Measurements from ENCODE around the gene CLSTN1. TPM values are rescaled to one million over a fixed set of nuclear protein-coding genes. Genes with fewer than 3 reads are reported as not detected.
A peak's percentile ranks its signal among the peaks of the same experiment; 100 is the strongest.

The CLSTN1 gene
- total RNA-seq, 2 donors from 2014 or later = 235 to 251 TPM

DNA sequence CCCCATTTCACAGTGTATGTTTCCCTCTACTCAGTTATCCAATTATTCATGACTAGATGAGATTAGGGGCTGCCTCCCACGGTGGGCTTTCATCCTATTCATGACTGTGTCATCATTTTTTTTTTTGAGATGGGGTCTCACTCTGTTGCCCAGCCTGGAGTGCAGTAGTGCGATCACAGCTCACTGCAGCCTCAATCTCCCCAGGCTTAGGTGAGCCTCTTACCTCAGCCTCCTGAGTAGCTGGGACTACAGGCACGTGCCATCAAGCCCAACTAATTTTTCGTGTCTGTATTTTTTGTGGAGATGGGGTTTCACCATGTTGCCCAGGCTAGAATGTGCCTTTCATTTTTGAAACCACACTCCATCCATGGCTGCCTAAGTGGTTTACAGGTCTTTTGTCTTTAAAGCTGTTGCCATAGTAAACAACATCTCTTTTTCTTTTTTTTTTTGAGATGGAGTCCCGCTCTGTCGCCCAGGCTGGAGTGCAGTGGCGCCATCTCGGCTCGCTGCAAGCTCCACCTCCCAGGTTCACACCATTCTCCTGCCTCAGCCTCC lies 112.2 kb downstream of the CLSTN1 start:
- DNase-seq (no peak), ATAC-seq (no peak)
- intact Hi-C loops (cut with DNase I, micrococcal nuclease) = no loop called here

DNA sequence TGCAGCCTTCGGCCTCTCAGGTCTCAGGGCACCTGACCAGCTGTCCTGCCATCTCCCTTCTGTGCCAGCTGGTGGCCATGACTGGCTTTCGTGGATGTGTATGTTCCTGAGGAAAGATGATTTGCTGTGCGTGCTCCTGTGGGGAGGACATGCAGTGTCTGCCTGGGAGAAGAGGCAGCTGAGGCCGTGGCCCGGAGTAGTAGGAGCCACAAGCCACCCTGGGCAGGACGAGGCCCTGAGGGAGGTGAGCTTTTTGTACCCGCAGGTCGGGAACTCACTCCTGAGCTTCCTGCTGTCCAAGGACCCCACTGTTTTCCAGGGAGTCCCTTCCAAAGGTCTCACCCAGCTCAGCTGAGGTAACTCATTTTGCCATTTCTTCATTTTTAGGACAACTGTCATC lies 113.7 kb downstream of the CLSTN1 start:
- ATAC-seq = no peak
- intact Hi-C loops (cut with DNase I, micrococcal nuclease) = no loop called here
- no peak for DNase-seq

DNA sequence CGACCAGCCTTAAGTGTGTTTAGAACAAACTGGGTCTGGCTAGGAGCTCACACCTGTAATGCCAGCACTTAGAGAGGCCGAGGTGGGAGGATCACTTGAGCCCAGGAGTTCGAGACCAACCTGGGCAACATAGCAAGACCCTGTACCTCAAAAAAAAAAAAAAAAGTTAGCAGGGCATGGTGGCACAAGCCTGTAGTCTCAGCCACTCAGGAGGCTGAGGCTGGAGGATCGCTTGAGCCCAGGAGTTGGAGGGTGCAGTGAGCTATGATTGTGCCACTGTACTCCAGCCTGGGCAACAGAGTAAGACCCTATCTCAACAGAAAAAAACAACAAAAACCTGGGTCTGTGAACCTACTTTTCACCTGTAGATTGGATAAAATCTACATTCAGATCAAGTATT lies 117.6 kb downstream of the CLSTN1 start:
- ATAC-seq = no peak
- intact Hi-C loops (cut with DNase I, micrococcal nuclease) = no loop called here
- DNase-seq = no peak

DNA sequence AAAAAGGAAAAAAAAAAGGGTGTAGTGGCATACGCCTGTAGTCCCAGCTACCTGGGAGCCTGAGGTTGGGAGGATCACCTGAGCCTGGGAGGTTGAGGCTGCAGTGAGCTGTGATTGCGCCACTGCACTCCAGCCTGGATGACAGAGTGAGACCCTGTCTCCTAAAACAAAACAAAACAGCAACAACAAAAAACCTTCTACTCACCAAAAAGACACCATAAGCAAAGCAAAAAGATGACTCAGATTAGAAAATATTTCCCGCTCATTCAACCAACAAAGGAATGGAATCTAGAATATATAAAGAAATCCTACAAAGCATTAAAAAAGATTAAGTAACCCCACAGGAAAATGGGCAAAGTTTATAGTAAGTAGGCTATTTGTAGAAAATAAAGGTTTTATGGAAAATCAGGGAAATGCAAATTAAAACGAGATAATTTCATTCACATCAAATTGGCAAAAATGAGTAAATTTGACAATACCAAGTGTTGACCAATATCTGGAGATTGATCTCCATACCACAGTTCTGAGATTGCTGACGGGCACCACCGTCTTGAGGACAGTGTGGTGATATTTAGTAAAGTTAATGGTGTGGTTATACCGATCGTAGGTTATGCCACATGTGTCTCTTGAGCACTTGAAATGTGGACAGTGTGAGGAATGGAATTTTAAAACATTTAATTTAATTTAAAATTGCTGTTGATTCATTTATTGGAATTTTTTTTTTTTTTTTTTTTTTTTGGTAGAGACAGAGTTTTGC lies 118.2 kb downstream of the CLSTN1 start:
- ATAC-seq (no peak), DNase-seq (no peak)
- intact Hi-C loops (cut with DNase I, micrococcal nuclease) = no loop called here

DNA sequence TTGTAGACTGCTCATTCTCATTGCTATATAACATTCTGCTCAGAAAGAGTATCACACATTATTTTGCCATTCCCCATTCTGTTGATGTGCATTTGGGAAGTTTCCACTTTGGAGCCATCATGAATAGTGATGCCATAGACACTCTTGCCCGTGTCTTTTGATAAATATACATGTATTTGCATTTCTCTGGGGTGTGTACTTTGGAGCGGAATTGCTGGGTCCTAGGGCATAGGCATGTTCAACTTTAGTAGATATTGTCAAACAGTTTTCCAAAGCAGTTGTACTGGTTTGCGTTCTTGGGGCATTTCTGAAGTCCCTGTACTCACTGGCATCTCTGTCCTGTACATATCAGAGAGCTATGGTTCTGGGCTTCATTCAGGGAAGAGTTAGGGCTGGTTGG lies 120.1 kb downstream of the CLSTN1 start:
- ATAC-seq (no peak), DNase-seq (no peak)
- intact Hi-C loops (cut with DNase I, micrococcal nuclease) = no loop called here

DNA sequence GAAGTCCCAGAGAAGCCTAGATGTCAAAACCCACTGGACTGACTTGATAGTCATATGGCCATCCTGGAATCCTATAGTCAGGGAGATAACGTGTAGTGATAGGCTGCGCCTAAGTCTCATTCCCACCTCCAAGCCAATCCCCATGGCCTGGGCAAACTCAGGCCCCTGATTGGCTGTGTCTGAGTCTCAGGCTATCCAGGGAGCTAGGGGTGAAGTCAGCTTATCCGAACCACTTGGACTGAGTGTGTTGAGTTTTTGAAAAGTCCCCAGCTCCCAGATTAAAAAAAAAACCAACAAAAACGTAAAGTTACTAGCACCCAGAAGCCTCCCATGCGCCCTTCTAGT lies 120.6 kb downstream of the CLSTN1 start:
- ATAC-seq (no peak), DNase-seq (no peak)
- intact Hi-C loops (cut with DNase I, micrococcal nuclease) = no loop called here

DNA sequence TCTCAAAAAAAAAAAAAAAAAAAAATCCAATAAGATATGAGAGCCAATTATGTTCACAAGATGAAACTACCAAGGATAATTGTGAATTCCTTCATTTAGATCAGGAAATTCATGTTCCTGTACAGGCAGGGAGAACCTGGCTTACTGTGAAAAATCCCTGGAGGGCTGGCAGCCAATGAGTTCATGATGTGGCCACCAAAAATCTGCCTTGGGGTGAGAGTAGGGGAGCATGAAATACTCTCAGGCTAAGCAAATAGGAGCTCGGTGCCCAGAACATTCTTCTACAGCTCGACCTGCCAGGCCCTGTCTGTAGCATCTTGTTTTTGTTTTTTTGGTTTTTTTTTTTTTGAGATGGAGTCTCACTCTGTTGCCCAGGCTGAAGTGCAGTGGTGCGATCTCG lies 122.1 kb downstream of the CLSTN1 start:
- ATAC-seq = no peak
- intact Hi-C loops (cut with DNase I, micrococcal nuclease) = no loop called here
- no peak for DNase-seq

DNA sequence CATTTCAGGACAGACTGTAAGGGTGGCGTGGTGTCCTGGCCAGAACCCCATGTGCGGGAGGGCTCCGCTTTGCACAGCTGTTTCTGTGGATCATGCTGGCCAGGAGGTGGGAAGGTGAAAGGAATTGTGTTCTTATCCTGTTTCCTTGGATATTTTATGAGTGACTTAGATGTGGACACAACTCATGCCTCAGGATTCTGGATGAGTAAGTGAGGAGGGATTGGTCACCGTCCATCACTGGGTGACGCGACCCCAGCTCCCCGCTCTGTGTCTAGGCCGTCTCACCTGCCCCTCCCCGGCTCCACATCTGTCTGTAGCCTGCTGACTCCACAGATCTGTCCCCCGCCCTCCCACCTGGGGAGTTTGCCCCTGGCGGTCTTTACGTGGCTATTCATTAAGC lies 123.4 kb downstream of the CLSTN1 start:
- ATAC-seq (no peak), DNase-seq (no peak)
- intact Hi-C loops (cut with DNase I, micrococcal nuclease) = no loop called here

DNA sequence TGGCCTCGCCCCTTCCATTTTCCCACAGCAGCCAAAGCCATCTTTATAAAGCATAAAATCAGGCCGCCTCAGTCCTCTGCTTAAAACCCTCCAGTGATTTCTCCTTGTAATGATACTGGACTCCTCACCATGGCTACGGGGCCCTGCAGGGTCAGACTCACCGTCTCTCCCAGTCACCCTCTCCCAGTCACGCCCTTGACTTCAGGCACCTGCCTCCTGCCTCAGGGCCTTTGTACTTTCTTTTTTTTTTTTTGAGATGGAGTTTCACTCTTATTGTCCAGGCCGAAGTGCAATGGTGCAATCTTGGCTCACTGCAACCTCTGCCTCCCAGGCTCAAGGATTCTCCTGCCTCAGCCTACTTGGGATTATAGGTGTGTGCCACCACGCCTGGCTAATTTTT lies 124.4 kb downstream of the CLSTN1 start:
- intact Hi-C loops (cut with DNase I, micrococcal nuclease) = no loop called here
- ATAC-seq (peak; percentile 67), DNase-seq (no peak)

DNA sequence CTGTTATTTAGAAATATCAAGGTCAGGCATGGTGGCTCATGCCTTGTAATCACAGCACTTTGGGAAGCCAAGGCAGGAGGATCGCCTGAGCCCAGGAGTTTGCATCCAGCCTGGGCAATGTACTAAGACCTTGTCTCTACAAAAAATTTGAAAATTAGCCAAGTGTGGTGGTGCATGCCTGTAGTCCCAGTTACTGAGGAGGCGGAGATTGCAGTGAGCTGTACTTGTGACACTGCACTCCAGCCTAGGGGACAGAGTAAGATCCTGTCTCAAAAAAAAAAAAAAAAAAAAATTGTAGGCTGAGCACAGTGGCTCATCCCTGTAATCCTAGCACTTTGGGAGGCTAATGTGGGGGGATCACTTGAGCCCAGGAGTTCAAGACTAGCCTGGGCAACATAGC lies 127.0 kb downstream of the CLSTN1 start:
- no peak for ATAC-seq
- intact Hi-C loops (cut with DNase I, micrococcal nuclease) = no loop called here
- no peak for DNase-seq

DNA sequence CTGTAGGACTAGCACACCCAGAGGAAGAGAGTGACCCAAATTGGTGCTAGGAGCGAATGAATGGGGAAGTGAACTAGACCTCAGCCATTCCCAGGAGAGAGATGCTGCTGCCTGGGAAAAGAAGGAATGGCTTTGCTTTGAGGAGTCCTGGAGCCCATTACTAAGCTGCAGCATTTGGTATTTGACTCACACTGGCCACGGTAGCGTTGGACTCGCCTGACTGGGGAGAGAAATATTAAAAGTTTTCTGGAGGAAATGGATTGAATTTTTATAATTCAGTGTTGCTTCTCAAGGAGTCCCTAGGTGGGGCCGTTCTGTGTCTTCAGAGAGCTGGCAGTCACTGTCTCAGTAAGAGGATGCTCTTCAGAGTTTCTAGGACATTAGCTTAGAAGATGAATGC lies 132.1 kb downstream of the CLSTN1 start:
- DNase-seq (no peak), ATAC-seq (no peak)
- intact Hi-C loops (cut with DNase I, micrococcal nuclease) = no loop called here

DNA sequence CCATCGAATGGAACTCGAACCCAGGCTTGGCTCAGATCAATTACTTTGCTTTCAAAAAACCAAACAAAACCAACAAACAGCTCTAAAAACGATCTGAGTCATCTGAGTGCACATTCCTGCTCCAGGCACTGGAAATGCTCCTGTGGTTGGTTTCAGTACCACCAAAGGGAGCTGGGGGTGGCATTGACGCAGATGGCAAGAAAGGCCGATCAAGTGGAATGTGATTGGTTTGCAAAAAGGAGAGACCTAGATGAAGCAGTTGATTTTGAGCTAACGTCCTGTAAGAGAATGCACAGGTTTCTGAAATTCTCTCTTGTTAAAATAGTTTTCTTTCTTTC lies 132.7 kb downstream of the CLSTN1 start:
- intact Hi-C loops (cut with DNase I, micrococcal nuclease) = no loop called here
- DNase-seq (no peak), ATAC-seq (no peak)

DNA sequence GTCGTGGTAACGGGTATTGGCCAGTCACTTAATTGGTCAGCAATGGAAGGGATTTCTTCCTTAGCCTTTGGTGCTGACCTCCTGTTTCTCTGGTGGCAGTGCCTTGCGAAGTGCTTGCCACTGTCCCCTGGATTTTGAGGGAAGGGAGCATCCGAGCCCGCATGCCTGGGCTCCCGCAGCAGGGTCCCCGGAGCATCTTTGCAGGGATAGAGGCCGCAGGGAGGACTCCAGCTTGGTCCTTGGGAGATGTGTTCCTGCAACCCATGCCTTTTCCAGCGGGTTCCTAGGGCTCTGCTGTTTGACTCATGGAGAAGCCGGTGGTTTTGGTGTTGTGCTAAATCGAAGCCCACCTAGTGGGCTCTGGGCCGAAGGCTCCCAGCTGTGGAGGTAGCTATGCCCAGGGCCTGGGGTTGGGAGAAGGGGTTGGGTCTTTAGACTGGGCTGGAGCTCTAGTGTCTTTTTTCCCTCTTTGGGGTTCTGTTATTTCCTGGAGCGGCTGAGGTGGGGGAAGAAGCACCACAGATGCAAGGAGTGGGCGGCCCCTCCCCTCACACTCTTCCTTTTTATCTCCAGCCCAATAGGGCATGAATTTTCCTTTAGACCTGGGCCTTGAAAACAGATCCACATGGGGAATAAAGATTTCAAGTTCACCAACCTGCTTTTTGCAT lies 133.2 kb downstream of the CLSTN1 start:
- ATAC-seq = no peak

DNA sequence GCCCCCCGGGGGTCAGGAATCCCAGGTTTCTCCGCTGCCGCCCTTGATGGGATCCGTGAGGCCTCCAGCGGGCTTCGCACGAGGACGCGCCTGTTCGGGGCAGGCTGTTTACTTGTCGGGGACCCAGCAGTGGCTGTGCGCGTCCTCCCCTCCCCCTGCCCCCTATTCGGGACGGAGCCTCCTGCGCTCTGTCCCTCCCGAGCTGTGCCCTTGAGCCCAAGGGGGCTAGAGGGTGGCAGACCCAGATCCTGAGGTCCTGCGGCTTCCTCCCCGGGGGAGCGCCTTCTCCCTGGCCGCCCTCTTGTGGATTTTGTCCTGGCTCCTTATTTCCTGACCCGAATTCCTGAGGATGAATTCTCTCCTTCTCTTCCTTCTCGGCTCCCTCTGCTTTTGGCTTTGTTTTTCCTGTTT lies 133.8 kb downstream of the CLSTN1 start:
- DNase-seq = peak; percentile 38 to 42
- intact Hi-C loops (cut with DNase I, micrococcal nuclease) = no loop called here
- peak; percentile 27 for ATAC-seq

More for the DNA sequence above, 133.2 kb downstream of the CLSTN1 start:
- no peak for DNase-seq
- intact Hi-C loops (cut with DNase I, micrococcal nuclease) = no loop called here

DNA sequence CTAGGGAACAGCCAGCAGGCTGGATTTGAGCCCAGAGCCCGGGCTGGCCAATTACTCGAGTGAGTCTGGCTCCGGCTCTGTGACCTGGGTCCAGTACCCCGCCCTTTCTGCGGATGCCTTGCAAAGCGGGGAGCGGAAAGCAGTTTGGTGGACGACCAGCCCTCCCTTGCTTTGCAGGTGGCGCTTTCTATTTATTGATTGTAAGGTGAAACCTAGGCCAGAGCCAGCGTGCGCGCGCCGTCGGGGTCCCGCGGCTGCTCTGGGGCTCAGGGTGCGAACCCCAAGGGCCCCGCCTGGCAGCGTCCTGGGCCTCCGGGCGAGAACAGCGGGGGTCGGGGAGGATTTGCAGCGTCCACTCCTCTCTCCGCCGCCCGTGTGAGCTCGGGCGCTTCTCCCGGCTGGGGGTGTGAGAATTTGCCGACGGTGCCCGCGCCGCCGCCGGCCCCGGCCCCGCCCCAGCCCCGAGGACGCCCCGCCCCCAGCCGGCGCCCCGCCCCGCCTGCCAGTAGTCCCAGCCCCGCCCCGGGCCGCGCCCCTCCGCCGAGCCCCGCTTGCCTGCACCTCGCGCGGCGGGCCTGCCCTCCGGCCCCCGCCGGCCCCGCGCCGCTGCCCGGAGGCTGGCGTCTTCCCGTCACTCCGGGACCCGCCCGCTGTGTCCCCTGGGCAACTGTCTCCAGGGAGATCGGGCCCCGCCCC lies 134.6 kb downstream of the CLSTN1 start:
- DNase-seq = peak; percentile 81 to 94
- intact Hi-C loops (cut with DNase I, micrococcal nuclease) = no loop called here
- ATAC-seq = peak; percentile 90

DNA sequence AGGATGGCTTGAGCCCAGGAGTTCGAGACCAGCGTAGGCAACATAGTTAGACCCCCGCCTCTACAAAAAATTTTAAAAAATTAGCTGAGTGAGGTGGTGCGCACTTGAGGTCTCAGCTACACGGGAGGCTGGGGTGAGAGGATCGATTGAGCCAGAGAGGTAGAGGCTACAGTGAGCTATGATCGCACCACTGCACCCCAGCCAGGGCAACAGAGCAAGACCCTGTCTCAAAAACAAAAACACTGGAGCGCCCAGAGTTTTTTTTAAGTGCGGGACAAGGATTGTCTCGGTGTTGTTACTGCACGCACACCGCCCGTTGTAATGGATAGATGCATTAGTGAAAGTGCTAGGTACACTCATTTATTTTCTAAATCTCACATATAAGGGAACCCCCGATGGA lies 135.2 kb downstream of the CLSTN1 start:
- ATAC-seq = no peak
- DNase-seq = no peak
- intact Hi-C loops (cut with DNase I, micrococcal nuclease) = no loop called here

DNA sequence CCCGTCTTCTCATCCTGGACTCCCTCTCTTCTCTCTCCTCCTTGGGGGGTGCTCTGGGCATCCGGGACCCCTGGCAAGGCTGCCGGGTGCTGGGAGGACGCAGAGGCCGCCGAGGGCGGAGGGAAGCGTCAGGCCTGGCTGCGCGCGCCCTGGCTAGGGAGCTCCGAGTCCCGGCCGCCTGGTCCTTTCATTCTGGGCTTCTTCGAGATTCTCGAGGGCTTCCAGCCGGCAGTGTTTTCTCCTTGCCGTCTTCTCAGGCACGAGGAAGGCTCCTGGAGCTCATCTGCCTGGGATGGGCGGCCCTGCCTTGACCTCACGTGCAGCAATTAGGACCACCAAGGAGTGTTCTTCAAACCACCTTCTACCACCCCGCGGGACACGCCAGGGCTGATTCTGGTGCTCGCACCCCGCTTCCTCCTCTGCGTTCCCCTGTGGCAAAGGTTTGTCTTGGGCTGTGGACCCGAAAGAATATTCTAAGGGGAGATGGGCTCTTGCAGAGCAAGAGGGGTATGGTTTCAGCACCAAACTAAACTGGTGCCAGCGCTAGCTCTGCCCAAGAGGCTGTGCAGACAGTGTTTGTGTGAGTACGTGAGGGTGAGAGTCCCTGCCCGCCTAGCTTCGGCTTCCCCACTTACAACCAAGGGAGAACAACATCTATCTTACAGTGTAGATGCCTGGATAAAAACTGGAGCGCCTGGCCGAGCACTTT lies 135.7 kb downstream of the CLSTN1 start:
- ATAC-seq (peak; percentile 13), DNase-seq (peak in 1 of 2 donors; percentile 39)
- intact Hi-C loops (cut with DNase I, micrococcal nuclease) = no loop called here

DNA sequence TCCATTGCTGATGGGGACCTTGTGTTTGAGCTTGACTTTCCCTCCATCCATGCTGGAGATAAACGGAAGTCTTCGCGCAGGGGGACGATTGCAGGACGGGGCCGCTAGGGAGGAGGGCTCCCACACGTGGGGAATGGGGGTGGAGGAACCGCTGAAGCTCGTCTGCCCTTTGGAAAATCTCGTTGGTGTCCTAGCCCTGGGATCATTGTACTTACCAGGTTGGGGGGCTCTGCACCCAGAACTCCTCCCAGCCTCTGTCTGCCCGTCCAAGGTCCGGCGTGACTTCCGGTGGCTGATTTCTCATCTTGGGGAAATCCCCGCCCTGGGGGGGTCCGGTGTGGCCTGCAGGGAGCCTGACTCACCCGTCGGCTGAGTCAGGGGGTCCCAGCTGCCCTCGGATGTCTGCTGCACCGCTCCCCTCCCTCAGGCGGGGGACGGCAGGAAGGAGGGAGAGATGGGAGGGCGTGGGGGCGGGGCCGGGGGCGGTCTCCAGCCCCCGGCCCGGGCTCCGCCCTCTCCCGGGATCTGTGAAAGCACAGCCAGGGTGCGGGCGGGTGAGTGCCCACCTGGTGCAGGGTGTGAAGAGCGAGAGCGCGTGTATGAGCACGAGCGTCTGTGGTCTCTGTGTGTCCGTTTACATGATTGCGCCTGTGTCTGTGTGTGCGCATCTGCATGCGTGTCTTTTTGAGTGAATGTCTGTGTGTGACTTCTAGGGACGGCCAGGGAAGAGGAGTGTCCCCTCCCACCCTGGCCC lies 136.5 kb downstream of the CLSTN1 start:
- intact Hi-C loops (cut with DNase I, micrococcal nuclease) = no loop called here
- DNase-seq (peak; percentile 44 to 60), ATAC-seq (peak; percentile 26)

DNA sequence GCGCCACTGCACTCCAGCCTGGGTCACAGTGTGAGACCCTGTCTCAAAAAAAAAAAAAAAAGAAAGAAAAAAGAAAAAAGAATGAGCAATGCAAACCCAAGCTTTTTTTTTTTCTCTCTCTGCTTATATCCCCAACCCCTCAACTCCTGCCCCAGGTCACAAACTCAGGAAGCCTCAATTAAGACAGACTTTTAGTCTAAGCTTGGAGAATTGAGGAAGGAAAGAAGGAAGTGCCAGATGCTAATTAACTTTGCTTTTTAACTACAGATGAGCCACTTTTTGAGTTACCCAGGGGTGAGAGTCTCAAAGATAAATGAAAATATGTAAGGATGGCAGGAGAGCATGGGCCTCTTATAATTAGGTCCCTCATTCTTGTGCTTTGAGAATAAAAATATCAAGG lies 139.0 kb downstream of the CLSTN1 start:
- intact Hi-C loops (cut with DNase I, micrococcal nuclease) = no loop called here
- no peak for ATAC-seq
- DNase-seq = no peak
